ENCODE results near the gene AKR7A2. TPM values are rescaled to one million over a fixed set of nuclear protein-coding genes. Genes with fewer than 3 reads are reported as not detected.
A peak's percentile ranks its signal among the peaks of the same experiment; 100 is the strongest.
"Not testable (repeated sequence)": the region's sequence is repeated elsewhere in the genome, so short reads cannot be mapped to it uniquely, and the experiment has no call there.

The AKR7A2 gene
- total RNA-seq, 4 donors from 2014 or later: 64.5 to 91.0 (median 80.7) TPM

GRCh38 chr1:19283891-19284290 is 28.1 kb downstream of the AKR7A2 start:
- 93 to 95% methylated on average over 9 of the region's 9 CpGs for WGBS, 2 donors
- Histone ChIP-seq H3K9me3 (no peaks in the 10 kb centered on the region), H3K4me3 (no peak overlapping the region), H3K27ac (no peak overlapping the region), H3K36me3 (peaks cover 0 to 56% (median 0%) of the 10 kb centered on the region in 3 donors), H3K4me1 (peaks cover 0 to 5% (median 0%) of the 10 kb centered on the region in 4 donors), H3K27me3 (no peaks in the 10 kb centered on the region)
- TF ChIP-seq POLR2A (IDR thresholded peaks at IDR 0.05) (no peak), CTCF (IDR thresholded peaks at IDR 0.05) (no peak), EP300 (IDR thresholded peaks at IDR 0.05) (no peak)
- DNase-seq (ENCODE audit: low spot score in 2 of 2): no peak

- peaks cover 0 to 33% (median 0%) of the 10 kb centered on the region in 4 donors for H3K9me3 ChIP-seq
- H3K27ac ChIP-seq: no peak overlapping the region
- no peaks in the 10 kb centered on the region for H3K4me1 ChIP-seq
- TF ChIP-seq CTCF (IDR thresholded peaks at IDR 0.05): no peak
- no peak for TF ChIP-seq EP300 (IDR thresholded peaks at IDR 0.05)
- no peak for TF ChIP-seq POLR2A (IDR thresholded peaks at IDR 0.05)
- DNase-seq (ENCODE audit: low spot score in 2 of 2): no peak
- peaks cover 0 to 53% (median 0%) of the 10 kb centered on the region in 3 donors for H3K36me3 ChIP-seq
- peaks cover 0 to 8% of the 10 kb centered on the region in 2 donors for H3K27me3 ChIP-seq
- no peak overlapping the region for H3K4me3 ChIP-seq
- 92% methylated on average over 5 of the region's 5 CpGs for WGBS, 2 donors
Measured at GRCh38 chr1:19274636-19275035, 37.3 kb downstream of the AKR7A2 start.

- H3K4me3 ChIP-seq; DNase-seq (ENCODE audit: low spot score in 2 of 2): not testable (repeated sequence)
Measured at GRCh38 chr1:19273844-19274531, 38.0 kb downstream of the AKR7A2 start.

GRCh38 chr1:19273106-19273843 is 38.7 kb downstream of the AKR7A2 start:
- WGBS, 2 donors: 83 to 84% methylated on average over 22 of the region's 22 CpGs
- H3K27ac ChIP-seq: peak overlapping the region in 1 of 4 donors; percentile 34
- peaks cover 0 to 8% of the 10 kb centered on the region in 2 donors for H3K27me3 ChIP-seq
- H3K4me3 ChIP-seq: no peak overlapping the region
- no peaks in the 10 kb centered on the region for H3K4me1 ChIP-seq
- TF ChIP-seq CTCF (IDR thresholded peaks at IDR 0.05) (no peak), POLR2A (IDR thresholded peaks at IDR 0.05) (no peak), EP300 (IDR thresholded peaks at IDR 0.05) (no peak)
- H3K36me3 ChIP-seq: peaks cover 0 to 60% (median 0%) of the 10 kb centered on the region in 3 donors
- DNase-seq (ENCODE audit: low spot score in 2 of 2): no peak
- H3K9me3 ChIP-seq: peaks cover 0 to 29% (median 0%) of the 10 kb centered on the region in 4 donors

More at GRCh38 chr1:19273844-19274531, 38.0 kb downstream of the AKR7A2 start:
- H3K36me3 ChIP-seq: peaks cover 0 to 57% (median 0%) of the 10 kb centered on the region in 3 donors
- H3K27me3 ChIP-seq, H3K4me1 ChIP-seq: not testable (repeated sequence)
- H3K9me3 ChIP-seq: peaks cover 0 to 33% (median 0%) of the 10 kb centered on the region in 4 donors
- peak overlapping the region in 1 of 4 donors; percentile 34 for H3K27ac ChIP-seq
- 9 to 23% methylated on average over 19 to 34 of the region's 66 CpGs for WGBS, 2 donors

GRCh38 chr1:19272064-19272463 is 39.9 kb downstream of the AKR7A2 start:
- peaks cover 0 to 52% (median 0%) of the 10 kb centered on the region in 3 donors for H3K36me3 ChIP-seq
- DNase-seq (ENCODE audit: low spot score in 2 of 2): no peak
- no peak overlapping the region for H3K27ac ChIP-seq
- TF ChIP-seq EP300 (IDR thresholded peaks at IDR 0.05) (no peak), POLR2A (IDR thresholded peaks at IDR 0.05) (no peak), CTCF (IDR thresholded peaks at IDR 0.05) (no peak)
- no peak overlapping the region for H3K4me3 ChIP-seq
- H3K4me1 ChIP-seq: no peaks in the 10 kb centered on the region
- H3K9me3 ChIP-seq: peaks cover 0 to 19% (median 0%) of the 10 kb centered on the region in 4 donors
- H3K27me3 ChIP-seq: peaks cover 0 to 8% of the 10 kb centered on the region in 2 donors

- not testable (repeated sequence) for DNase-seq (ENCODE audit: low spot score in 2 of 2); H3K27ac ChIP-seq; H3K27me3 ChIP-seq; H3K4me1 ChIP-seq; H3K9me3 ChIP-seq; H3K4me3 ChIP-seq
- 87 to 89% methylated on average over 6 of the region's 6 CpGs for WGBS, 2 donors
- peaks cover 0 to 45% (median 0%) of the 10 kb centered on the region in 3 donors for H3K36me3 ChIP-seq
Measured at GRCh38 chr1:19270343-19270730, 41.6 kb downstream of the AKR7A2 start.

GRCh38 chr1:19269427-19270342 is 42.3 kb downstream of the AKR7A2 start:
- 67 to 86% methylated on average over 9 of the region's 9 CpGs for WGBS, 2 donors
- H3K36me3 ChIP-seq: peaks cover 0 to 42% (median 0%) of the 10 kb centered on the region in 3 donors
- not testable (repeated sequence) for DNase-seq (ENCODE audit: low spot score in 2 of 2); H3K4me3 ChIP-seq; H3K4me1 ChIP-seq; H3K27ac ChIP-seq; H3K27me3 ChIP-seq; H3K9me3 ChIP-seq

Measured in tibial nerve (tissue), 4 donors.